8988T (cell line): ENCODE data around the gene MOSPD2.

Experiments
- DNase-seq: peaks from one replicate; pipeline ENCODE4 v3.0.0; 2011

Gene MOSPD2

DNA sequence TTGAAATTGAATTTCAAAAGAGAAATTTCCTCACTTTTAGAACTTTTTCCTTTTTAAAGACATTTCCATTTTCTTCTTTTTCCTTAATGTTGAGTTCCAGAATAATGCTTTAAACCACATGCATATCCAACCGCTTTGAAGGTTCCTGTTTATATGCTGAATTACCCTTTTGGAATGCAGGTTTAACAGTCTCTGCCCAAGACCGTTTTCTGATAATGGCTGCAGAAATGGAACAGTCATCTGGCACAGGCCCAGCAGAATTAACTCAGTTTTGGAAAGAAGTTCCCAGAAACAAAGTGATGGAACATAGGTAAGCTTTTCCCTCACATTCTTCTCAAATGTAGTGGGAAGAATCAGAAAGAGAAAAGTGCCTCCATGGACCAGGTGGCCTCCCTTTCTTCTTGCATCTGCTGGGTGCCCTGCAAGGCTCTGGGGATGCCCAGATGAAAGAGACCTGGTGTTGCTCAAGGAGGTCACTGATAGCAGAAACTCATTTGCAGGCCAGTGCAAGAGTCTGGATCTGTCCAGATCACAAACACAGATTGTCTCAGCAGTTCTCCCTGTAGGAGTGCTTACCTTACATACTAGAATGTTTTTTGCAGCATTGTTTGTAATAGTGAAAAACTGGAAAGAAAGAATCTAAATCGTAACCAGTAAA lies 42.9 kb downstream of the MOSPD2 start:
- no peak for DNase-seq

GRCh38 chrX:14919407-14919806 lies 46.2 kb downstream of the MOSPD2 start:
- DNase-seq = no peak

- DNase-seq = no peak
Observed at GRCh38 chrX:14920196-14920595, 47.0 kb downstream of the MOSPD2 start.

DNA sequence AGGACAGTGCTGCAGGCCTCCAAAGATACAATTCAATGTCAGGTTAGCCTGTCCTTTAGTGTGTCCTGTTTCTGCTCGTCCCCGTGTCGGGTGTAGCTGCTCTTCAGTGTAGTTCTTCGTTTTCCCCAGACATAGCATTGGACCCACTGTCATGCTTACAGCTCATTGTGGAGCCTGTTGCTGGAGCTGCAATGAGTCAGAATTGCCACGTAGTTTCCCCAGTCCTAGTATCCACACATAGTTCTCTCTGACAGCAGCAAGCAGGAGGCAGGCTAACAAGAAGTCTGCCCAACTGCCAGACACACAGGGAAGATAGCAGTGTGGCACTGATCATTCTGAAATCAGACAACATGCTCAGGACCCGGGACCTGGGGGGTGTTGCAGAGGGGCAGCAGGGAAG lies 49.2 kb downstream of the MOSPD2 start:
- DNase-seq = no peak

GRCh38 chrX:14923761-14924160 lies 50.5 kb downstream of the MOSPD2 start:
- no peak for DNase-seq

DNA sequence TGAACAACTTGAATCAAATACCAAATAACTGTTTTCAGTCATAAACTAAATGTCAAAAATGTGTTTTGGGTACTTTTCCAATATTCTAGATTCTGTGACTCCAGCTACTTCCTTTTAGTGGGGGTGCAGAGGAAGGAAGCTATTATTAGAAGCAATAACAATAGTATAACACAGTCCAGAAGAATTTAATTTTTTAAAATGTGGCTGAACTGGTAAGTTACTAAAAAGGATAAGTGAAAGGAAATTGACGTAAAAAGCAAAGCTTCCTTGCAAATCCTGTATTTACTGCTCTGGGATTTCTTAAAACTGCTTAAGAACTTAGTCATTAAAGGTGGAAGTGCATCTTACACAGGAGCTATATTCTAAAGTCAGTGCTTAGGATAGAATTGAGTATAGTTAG lies 53.2 kb downstream of the MOSPD2 start:
- DNase-seq = no peak

GRCh38 chrX:14927401-14927800 lies 54.2 kb downstream of the MOSPD2 start:
- no peak for DNase-seq

DNA sequence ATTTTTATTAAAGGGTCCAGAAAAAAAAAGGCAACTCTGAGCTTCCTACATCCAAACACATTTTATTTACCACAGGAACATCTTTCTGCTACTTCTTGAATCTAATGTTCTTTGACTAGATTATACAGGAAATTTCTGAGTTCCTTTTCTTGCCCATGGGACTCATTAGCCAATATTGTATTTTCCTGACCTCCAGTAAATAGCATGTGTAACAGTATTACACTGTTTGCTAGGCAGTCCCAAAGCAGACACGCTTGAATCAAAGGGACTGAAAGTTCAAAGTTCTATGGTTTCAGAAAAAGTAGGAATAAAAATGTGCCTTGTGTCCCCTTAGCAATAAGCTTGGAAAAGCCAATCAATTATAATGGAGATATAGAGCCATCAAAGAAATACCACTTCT lies 57.4 kb downstream of the MOSPD2 start:
- no peak for DNase-seq

GRCh38 chrX:14932136-14932535 lies 58.9 kb downstream of the MOSPD2 start:
- no peak for DNase-seq

DNA sequence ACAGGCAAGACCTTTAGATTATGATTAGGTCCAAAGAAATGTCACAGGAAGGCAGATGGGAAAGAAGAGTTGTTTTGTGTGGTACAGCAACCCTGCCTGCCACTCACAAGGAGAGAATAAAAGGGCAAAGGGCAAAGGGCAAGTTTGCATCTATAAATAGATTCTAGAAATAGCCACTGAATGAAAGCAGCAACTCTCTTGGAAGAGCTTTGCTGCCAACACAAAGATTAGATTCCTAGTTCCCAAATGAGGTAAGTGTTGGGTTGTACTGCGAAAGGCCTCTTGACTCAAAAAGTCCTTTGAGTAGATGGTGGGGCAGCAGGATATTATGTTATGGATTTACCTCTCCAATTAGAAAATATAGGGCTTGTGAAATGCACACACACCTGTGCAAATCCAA lies 61.2 kb downstream of the MOSPD2 start:
- no peak for DNase-seq

GRCh38 chrX:14936561-14936960 lies 63.3 kb downstream of the MOSPD2 start:
- DNase-seq = no peak

DNA sequence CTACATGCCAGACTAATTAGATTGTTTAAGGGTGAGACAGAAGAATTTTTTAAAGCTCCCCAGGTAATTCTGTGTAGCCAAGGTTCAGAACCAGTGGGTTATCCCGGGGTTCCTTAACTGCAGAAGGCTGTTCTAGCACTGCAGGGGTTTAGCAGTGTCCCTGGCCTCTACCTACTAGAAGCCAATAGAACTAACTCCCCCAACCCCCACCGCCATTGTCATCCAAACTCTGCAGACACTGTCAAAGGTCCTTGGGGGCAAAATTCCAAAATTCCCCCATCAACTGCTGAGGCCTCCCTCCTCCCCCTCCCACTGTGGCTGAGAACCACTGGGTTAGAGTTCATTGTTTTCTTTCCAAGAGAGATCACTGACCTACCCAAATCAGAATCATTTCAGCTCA lies 66.4 kb downstream of the MOSPD2 start:
- no peak for DNase-seq

DNA sequence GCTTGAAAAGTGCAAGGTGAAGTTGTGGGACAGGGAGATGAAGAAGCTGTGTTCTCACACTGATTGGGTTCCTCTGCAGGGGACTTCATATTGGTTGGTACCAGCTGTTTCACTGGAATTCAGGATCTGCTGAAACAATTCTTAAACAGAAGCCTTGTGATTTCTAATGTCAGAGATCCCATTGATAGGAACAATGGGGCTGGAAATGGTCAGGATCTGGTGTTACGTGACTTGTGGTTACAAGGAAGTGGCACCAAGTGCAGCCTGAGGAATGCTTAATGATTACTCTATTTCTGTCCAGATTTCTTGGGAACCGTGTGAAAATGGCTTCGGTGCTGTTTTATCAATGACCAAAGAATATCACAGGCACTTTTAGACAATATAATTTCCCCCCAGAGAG lies 68.1 kb downstream of the MOSPD2 start:
- no peak for DNase-seq

DNA sequence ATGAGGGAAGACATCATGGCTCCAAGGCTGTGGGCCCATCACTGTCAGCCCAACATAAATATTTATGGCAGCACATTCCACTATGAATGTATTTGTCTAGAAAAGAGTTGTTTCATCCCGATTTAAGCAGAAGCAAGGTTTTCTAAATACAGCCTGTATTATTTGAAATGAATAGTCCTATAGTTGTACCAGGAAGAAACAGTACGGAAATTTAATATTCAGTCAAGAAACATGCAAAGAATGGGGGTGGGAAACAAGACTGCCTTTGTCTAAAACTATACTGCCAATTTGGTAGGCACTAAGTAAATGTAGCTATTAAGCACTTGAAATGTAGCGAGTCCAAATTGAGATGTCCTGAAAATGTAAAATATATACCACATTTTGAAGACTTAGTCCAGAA lies 69.1 kb downstream of the MOSPD2 start:
- DNase-seq = no peak

GRCh38 chrX:14943962-14944361 lies 70.7 kb downstream of the MOSPD2 start:
- DNase-seq = no peak

- DNase-seq = no peak
Observed at GRCh38 chrX:14946606-14947155, 73.5 kb downstream of the MOSPD2 start.

DNA sequence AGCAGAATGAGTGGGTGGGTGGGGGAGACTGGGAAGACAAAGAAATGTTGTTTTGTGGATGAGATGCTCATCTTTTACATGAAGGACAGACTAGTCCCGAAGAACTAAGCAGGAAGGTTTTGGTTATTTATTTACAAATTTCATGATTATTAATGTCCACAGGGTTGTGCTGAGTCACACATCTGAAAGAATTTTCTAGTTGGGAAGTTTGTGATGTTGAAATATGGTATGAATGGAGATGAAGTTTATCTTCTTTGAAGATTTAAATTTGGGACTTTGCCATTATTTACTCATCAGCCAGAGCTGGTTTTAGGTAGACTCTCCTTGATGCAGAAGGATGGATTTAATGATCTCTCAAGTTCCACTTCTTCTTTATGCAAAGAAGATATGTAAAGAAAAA lies 75.5 kb downstream of the MOSPD2 start:
- DNase-seq = no peak

DNA sequence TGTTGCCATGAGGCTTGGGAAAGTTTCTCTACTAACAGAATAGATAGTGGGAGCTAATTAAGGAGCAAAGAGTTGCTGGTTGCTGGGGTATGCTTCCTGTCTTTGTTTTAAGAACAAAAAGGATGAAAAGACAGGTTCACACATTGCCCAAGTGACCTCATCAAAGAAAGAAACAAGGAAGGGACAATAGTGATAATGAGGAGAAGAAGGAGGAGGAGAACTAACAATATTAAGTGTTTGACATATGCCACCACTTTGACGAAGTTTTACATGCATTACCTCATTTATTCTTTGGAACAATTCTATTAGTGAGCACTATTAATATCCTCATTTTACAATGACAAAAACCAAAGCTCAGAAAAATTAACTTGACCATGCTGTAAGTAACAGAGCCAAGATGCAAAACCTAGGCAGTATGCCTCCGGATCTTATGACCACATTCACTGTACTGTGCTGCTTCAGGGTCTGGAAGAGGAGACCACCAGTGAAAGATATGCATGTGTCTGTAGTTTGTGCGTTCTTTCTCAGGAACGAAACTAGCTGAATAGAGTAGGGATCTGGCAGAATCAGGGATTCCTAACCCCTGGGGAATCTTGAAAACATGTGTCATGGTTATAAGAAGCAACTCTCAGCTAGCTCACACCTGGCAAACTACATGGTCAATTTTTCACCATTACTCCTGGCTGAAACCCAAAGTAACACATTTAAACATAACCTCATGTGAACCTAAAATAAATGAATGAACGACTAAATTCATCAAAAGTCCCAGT lies 83.8 kb downstream of the MOSPD2 start:
- no peak for DNase-seq

GRCh38 chrX:14963447-14964236 lies 90.4 kb downstream of the MOSPD2 start:
- DNase-seq = no peak

GRCh38 chrX:14964500-14964899 lies 91.3 kb downstream of the MOSPD2 start:
- DNase-seq = no peak
